Forelimb muscle (tissue), 1 donor: ENCODE results near the gene ACHE. TPM values are rescaled to one million over a fixed set of nuclear protein-coding genes. Genes with fewer than 3 reads are reported as not detected.
"Not testable (repeated sequence)": the region's sequence is repeated elsewhere in the genome, so short reads cannot be mapped to it uniquely, and the experiment has no call there.

Experiments used
- DNase-seq: peaks from one replicate; pipeline ENCODE4 v3.0.0-alpha.2; 2013; ENCODE audit warnings: low read depth
- polyA plus RNA-seq: library from polyadenylated mRNA; unstranded; fragments of 120-200 nt; gene quantifications from one replicate; pipeline ENCODE4 v1.2.1, GENCODE V29; 2013; ENCODE audit not compliant: insufficient read length

The ACHE gene
- polyA plus RNA-seq: 67.1 TPM

- DNase-seq: no peak
Measured at GRCh38 chr7:100895701-100895955, at the start of gene ACHE. Gene ACHE, minus strand, starts transcription at chr7:100895888. Its CDS starts 1,656 bp downstream, at chr7:100894232.

- no peak for DNase-seq
Measured at GRCh38 chr7:100944138-100944537, 48.5 kb upstream of the ACHE start.

DNA sequence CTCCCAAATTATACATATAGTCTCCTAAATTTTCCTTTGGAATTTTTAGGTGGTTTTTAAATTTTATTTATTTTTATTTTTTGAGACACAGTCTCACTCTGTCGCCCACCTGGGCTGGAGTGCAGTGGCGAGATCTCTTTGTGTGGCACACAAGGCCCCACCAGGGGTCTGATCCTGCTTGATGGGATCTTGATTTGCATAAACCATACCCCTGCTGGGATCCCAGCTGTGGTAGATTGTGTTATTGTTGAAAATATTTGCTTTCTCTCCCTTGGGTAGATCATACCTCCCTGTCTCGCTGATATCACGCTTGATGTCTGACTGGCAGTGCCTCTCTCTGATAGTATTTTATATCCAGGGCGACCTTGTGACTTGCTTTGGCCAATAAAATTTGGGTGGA is 48.0 kb upstream of the ACHE start:
- DNase-seq: no peak

DNA sequence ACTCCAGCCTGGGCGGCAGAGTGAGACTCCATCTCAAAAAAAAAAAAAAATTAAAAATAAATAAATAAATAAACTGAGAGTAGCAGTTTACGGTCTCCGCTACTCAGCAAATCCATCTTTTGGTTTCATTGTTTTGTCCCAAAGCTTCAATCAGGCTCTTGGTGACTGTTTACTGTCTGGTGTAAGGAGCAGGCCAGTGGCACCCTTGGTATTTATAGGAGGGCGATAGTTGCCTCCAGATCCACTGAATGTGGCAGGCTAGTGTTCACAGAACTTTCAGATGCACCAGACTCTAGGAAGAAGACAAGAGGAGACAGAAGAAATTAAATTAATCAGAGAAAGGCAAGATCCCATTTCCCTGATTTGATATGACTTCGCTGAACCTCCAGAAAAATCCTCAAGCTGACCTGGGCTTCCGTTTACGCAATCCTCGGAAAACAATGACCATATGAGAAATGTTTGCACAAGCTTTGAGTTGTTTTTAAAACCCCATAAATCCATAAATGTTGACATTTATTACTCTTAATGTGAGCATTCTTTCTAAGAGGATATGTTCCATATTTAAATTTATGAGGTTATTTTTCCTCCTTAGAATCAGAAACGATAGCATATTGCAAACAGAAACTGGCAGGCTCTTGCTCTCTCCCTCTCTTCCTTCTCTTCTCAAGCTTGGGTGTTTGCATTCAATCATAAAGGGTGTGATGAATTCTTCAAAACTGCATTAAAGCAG is 46.5 kb upstream of the ACHE start:
- DNase-seq: no peak

- DNase-seq: not testable (repeated sequence)
Measured at GRCh38 chr7:100936167-100936566, 40.5 kb upstream of the ACHE start.

DNA sequence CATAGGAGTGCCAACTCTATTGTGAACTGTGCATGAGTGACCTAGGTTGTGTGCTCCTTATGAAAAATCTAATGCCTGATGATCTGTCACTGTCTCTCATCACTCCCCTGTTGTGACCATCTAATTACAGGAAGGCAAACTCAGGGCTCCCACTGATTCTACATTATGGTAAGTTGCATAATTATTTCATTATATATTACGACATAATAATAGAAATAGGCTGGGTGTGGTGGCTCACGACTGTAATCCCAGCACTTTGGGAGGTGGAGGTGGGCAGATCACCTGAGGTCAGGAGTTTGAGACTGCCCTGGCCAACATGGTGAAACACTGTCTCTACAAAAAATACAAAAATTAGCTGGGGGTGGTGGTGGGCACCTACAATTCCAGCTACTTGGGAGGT is 39.7 kb upstream of the ACHE start:
- DNase-seq: not testable (repeated sequence)

GRCh38 chr7:100933734-100934133 is 38.0 kb upstream of the ACHE start:
- no peak for DNase-seq

DNA sequence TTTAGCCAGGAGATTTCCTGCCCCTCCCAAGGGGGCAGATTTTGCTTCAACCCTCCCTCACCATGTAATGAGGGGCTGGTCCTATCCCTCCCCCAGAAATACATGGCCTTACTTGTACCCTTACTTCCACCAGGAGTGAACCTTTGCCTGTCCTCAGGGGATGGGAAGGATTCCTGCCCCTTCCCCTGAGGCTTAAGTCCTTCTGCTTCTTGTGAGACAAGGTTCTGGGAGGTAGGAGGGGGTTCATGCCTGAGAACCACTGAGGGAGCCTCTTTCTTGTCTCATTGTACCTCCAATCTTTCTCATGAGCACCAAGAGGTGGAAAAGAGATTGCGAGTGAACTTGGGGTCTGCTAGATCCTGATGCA is 34.1 kb upstream of the ACHE start:
- DNase-seq: no peak

- DNase-seq: not testable (repeated sequence)
Measured at GRCh38 chr7:100923616-100924015, 27.9 kb upstream of the ACHE start.

DNA sequence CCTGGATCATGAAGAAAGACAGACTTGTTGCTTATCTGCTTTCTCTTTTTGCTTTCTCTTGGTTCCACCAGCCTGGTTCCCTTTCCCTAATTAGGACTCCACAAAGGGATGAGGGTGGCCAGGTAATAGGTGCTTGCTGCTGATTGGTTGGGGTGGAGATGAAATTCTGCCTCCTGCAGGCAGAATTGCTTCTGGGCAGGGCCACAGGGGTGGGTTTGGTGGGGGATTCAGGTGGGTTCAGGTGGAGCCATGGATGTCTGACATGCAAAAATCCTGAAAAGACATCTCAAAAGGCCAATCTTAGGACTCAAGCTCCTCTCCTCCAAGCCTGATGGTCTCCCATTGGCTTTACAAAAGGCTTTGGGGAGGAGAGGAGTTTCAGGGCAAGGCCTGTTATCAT is 25.4 kb upstream of the ACHE start:
- no peak for DNase-seq

DNA sequence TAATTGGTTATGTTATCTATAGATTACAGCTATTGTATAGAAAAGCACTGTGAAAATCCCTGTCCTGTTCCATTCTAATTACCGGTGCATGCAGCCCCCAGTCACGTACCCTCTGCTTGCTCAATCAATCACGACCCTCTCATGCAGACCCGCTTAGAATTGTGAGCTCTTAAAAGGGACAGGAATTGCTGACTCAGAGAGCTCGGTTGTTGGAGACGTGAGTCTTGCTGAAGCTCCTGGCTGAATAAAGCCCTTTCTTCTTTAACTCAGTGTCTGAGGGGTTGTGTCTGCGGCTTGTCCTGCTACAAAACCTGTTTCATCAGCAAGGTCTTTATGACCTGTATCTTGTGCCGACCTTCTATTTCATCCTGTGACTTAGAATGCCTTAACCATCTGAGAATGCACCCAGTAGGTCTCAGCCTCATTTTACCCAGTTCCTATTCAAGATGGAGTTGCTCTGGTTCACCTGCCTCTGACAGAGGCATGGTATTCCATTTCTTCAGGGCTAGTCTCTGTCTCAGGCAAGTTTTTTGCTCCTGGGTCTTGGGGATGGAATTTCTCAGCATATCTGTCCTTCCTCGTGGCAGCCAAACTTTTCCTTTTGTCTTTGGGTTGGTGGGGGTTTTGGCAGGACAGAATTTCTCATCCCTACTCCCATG is 24.2 kb upstream of the ACHE start:
- DNase-seq: not testable (repeated sequence)

- not testable (repeated sequence) for DNase-seq
Measured at GRCh38 chr7:100919335-100919734, 23.6 kb upstream of the ACHE start.

DNA sequence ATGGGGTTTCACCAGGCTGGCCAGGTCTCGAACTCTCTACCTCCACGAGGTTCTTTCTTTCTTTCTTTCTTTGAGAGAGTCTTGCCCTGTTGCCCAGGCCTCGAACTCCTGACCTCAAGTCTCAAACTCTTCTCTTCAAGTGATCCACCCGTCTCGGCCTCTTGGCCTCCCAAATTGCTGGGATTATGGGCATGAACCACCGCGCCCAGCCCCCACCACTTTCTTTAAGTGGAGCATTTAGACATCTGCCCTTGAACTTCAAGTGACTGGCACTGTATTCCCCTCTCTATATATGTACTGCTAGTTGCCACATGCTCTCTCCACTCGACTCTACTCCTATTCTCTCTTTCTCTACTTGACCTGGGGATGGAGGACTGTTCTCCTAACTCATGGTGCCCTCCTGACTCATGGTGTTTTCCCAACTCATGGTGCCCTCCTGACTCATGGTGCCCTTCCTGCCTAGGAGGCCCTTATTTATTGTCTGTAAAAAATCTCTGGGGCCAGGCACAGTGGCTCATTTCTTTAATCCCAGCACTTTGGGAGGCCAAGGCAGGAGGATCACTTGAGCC is 19.3 kb upstream of the ACHE start:
- DNase-seq: no peak

DNA sequence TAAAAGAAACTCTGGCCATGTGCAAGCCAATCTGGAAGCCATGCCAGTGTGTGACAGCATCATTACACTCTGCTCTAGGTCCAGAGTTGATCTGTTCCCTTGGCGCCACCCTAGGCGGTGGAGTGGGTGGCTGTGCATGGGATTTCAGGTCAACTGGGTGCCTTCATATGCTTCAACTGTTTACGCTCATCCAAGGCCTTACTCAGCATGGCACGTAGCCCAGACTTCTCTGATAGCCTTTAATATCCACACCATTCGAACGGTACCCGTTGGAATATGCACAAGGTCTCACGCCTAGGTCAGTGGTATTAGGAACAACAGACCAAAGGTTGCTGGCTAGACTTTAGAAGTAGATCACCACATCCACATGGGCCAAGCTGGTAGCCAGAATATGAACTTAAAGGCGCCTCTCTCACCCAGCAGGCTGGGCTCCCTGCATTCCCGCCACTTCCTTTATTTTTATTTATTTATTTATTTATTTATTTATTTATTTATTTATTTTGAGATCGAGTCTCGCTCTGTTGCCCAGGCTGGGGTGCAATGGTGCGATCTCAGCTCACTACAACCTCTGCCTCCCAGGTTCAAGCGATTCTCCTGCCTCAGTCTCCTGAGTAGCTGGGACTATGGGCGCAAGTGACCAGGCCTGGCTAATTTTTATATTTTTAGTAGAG is 18.7 kb upstream of the ACHE start:
- no peak for DNase-seq

- DNase-seq: no peak
Measured at GRCh38 chr7:100911484-100911883, 15.8 kb upstream of the ACHE start.

DNA sequence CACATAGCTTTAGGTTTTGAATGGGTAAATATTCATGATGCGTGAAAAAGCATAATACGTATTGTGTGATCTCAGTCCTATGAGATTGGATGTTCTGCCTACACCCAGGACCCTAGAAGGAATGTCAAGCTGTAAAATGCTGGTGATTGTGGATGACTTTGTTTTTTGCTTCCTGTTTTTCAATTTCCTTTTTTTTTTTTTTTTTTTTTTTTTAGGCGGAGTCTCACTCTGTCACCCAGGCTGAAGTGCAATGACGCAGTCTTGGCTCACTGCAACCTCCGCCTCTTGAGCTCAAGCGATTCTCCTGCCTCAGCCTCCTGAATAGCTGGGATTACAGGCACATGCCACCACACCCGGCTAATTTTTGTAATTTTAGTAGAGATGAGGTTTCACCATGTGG is 14.8 kb upstream of the ACHE start:
- not testable (repeated sequence) for DNase-seq

GRCh38 chr7:100908512-100908911 is 12.8 kb upstream of the ACHE start:
- DNase-seq: no peak

DNA sequence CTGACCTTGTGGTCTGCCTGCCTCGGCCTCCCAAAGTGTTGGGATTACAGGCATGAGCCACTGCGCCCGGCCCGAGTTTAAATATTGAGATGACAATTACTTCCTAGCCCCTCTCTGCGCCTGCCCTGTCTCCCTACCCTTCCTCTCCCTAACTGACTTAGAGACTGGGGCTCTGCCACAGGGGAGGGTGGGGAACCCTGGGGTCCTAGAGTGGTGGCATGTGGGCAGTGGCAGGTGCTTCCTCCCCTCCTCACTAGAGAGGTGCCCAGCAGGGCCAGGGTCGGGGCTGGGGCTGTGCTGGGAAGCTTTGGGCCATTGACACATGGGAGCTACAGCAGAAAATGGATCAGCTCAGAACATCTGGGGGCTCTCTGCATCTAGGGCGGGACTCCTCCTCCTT is 7.0 kb upstream of the ACHE start:
- DNase-seq: no peak

GRCh38 chr7:100901921-100902332 is 6.2 kb upstream of the ACHE start:
- no peak for DNase-seq

DNA sequence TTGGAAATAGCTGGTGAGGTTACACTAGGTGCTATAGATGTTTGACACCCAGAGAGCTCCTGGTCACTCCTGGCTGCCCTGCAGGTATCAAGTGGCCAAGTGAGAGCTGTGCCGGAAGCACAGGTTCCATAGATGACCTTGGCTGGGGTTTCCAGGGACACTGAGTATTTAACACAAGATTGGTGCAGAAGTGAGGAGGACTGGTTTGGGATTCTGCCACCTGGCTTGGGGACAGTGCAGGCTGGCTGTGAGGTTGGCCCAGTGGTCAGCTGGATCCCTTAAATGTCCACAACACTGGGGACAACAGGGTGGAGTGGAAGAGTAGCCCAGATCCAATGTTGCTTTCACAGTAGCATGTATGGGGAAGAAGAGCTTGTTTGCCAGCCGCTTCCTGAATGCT is 5.3 kb upstream of the ACHE start:
- DNase-seq: no peak

DNA sequence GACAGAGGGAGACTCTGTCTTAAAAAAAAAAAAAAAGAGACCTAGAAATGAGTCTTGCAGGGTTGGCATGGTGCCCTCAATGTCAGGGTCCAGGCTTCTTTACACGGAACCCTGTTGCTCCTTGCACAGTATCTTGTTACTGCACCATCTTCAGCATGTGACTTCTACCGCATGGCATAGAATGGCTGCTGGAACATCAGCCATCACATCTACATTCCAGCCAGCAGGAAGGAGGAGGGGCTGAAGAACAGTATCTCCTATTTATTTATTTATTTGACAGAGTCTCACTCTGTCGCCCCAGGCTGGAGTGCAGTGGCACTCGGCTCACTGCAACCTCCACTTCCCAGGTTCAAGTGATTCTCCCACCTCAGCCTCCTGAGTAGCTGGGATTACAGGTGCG is 3.7 kb upstream of the ACHE start:
- DNase-seq: no peak

- DNase-seq: no peak
Measured at GRCh38 chr7:100897772-100898454, 2.2 kb upstream of the ACHE start.
